ENCODE results near the gene PTPN13. TPM values are rescaled to one million over a fixed set of nuclear protein-coding genes. Genes with fewer than 3 reads are reported as not detected.

PTPN13 gene
- not detected in 2 replicates for total RNA-seq (2014; rRNA removed)
- not detected for polyA plus RNA-seq (2012)

GRCh38 chr4:86593688-86594558 is at the start of gene PTPN13:
TSS of gene PTPN13 (plus strand) at chr4:86594315. CDS start at chr4:86635257, 40,942 bp downstream.
- peak; percentile 41 for DNase-seq (ENCODE audit: low read depth)

DNA sequence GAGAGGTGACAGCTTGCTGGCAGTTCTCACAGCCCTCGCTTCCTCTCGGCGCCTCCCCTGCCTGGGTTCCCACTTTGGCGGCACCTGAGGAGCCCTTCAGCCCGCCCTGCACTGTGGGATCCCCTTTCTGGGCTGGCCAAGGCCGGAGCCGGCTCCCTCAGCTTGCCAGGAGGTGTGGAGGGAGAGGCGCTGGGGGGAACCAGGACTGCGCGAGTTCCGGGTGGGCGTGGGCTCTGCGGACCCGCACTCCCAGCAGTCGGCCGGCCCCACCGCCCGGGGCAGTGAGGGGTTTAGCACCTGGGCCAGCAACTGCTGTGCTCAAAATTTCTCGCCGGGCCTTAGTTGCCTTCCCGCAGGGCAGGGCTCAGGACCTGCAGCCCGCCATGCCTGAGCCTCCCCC is 47.0 kb upstream of the PTPN13 start:
- no peak for DNase-seq (ENCODE audit: low read depth)

DNA sequence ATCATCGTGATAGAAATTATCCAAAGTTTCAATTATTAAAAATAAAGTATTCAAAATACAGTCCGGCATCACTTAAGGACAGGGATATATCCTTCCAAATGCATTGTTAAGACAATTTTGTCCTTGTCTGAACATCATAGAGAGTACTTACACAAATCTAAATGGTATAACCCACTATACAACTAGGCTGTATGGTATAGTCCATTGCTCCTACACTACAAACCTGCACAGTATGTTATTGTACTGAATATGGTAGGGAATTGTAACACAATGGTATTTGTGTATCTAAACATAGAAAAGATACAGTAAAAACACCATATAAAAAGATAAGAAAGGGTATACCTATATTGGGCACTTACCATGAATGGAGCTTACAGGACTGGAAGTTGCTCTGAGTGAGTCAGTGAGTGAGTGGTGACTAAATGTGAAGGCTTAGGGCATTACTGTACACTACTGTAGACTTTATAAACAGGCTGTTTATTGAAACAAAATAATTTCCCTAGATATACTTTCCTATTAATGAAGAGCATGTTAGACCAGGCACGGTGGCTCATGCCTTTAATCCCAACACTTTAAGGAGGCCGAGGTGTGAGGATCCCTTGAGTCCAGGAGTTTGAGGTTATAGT is 44.8 kb upstream of the PTPN13 start:
- no peak for DNase-seq (ENCODE audit: low read depth)

DNA sequence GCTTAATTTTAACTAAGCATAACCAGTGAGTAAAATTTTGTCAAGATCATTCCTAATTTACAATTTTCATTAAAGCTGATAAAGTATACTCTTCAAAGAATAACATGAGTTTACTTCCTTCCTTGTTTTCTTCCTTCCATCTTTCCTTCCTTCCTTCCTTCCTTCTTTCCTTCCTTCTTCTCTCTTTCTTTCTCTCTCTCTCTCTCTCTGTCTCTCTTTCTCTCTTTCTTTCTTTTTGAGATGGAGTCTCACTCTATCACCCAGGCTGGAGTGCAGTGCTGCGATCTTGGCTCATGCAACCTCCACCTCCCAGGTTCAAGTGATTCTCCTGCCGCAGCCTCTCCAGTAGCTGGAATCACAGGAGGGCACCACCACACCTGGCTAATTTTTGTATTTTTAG is 42.7 kb upstream of the PTPN13 start:
- DNase-seq (ENCODE audit: low read depth), result no peak

- no peak for DNase-seq (ENCODE audit: low read depth)
Measured at GRCh38 chr4:86554646-86555045, 39.5 kb upstream of the PTPN13 start.

- DNase-seq (ENCODE audit: low read depth), result no peak
Measured at GRCh38 chr4:86556791-86557415, 37.2 kb upstream of the PTPN13 start.

GRCh38 chr4:86557526-86557925 is 36.6 kb upstream of the PTPN13 start:
- peak; percentile 6 for DNase-seq (ENCODE audit: low read depth)

- no peak for DNase-seq (ENCODE audit: low read depth)
Measured at GRCh38 chr4:86558258-86558657, 35.9 kb upstream of the PTPN13 start.

GRCh38 chr4:86558797-86559196 is 35.3 kb upstream of the PTPN13 start:
- no peak for DNase-seq (ENCODE audit: low read depth)

DNA sequence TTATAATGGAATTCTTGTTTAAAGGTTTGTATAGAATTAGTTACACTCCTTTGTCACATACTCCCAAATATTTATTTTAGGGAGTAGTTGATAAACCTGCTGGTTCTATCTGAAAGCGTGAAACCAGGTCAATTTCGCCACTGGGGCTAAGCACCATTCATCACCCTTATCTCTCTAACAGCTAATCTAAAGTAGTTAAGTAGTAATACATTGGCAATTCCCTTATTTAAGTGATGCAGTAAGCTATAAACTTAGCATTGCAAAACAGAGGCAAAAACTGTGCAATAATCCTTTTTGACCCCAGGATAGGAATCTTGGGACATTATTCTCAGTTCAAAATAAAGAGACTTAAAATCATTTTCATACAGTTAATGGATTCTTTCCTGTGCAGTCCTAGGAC is 33.7 kb upstream of the PTPN13 start:
- DNase-seq (ENCODE audit: low read depth), result no peak

- DNase-seq (ENCODE audit: low read depth), result no peak
Measured at GRCh38 chr4:86561256-86561655, 32.9 kb upstream of the PTPN13 start.

DNA sequence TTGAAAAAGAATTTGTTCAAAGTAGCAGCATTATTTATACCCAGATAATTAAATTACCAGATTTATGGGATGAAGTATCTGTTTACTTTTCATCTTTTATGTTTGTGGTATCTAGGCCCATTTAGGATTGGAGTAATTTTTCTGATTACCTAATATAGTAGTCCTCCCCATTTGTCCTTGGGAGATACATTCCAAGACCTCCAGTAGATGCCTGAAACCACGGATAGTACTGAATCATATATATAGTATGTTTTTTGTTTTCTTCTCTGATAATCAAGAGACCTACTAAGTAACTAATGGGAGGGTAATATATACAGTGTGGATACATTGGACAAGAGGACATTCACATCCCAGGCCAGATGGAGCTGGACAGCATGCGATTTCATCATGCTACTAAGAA is 30.7 kb upstream of the PTPN13 start:
- DNase-seq (ENCODE audit: low read depth), result no peak

- no peak for DNase-seq (ENCODE audit: low read depth)
Measured at GRCh38 chr4:86564795-86565194, 29.3 kb upstream of the PTPN13 start.

- no peak for DNase-seq (ENCODE audit: low read depth)
Measured at GRCh38 chr4:86565651-86566050, 28.5 kb upstream of the PTPN13 start.

DNA sequence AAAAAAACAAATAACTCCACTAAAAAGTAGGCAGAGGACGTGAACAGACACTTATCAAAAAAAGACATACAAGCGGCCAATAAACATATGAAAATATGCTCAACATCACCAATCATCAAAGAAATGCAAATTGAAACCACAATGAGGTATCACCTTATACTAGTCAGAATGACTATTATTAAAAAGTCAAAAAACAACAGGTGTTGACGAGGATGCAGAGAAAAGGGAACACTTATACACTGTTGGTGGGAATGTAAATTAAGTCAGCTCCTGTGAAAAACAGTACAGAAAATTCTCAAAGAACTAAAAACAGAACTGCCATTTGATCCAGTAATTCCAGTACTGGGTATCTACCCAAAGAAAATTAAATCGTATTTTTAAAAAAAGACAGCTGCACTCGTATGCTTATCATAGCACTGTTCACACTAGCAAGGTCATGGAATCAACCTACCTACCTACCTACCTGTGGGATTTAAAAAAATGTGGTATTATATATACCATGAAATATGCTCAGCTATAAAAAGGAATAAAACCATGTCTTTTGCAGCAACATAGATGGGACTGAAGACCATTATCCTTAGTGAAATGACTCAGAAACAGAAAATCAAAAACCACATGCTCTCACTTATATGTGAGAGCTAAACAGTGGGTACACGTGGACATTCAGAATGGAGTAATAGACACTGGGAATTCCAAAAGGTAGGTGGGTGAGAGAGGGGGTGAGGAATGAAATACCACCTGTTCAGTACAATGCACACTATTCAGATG is 24.8 kb upstream of the PTPN13 start:
- DNase-seq (ENCODE audit: low read depth), result no peak

DNA sequence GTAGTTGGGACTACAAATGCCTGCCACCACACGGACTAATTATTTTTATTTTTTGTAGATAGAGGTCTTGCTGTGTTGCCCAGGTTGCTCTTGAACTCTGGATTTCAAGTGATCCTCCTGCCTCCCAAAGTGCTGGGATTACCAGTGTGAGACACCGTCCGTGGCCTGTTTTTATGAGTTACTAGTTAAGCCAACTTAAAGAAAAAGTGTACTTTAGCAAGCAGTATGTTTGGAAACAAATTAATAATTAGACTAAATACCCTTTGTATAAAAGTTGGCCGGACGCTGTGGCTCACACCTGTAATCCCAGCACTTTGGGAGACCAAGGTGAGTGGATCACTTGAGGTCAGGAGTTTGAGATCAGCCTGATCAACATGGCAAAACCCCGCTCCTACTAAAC is 14.2 kb upstream of the PTPN13 start:
- DNase-seq (ENCODE audit: low read depth), result no peak

DNA sequence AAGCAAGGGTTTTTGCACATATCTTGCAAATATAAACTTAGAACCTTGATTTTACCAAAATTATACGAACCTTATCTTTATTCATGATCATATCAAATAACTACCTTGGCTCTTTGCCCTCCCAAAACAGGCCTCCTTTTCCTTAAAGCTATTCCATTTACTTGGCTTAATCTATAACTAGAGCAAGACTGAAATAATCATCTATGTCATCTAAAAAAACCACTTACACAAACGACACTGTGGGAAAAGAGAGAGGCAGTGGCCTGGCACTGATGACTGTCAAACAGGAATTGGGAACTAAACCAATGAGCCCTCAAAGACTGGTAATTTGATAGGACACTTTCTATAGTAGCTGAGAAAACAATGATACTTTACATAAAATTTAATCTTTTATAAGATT is 11.7 kb upstream of the PTPN13 start:
- no peak for DNase-seq (ENCODE audit: low read depth)

DNA sequence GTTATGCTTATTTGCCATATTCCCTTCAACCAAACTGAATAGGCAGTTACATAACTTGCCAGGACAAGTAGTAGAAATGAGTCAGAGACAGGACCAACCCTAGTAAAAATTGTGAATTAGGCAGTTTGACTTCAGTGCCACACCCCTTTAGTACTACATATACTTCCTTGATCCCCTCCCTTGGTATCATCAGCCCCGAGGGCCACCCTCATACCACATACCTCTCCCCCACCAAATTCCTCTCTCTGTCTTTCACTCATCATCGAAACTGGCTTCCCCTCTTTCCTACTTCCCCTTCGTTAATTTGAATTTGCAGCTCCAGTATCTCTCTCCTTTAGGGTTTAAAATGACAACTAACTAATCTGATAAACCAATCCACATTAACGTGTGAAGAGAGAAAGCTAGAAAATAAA is 7.9 kb upstream of the PTPN13 start:
- DNase-seq (ENCODE audit: low read depth), result no peak

- DNase-seq (ENCODE audit: low read depth), result no peak
Measured at GRCh38 chr4:86586626-86587380, 7.3 kb upstream of the PTPN13 start.

DNA sequence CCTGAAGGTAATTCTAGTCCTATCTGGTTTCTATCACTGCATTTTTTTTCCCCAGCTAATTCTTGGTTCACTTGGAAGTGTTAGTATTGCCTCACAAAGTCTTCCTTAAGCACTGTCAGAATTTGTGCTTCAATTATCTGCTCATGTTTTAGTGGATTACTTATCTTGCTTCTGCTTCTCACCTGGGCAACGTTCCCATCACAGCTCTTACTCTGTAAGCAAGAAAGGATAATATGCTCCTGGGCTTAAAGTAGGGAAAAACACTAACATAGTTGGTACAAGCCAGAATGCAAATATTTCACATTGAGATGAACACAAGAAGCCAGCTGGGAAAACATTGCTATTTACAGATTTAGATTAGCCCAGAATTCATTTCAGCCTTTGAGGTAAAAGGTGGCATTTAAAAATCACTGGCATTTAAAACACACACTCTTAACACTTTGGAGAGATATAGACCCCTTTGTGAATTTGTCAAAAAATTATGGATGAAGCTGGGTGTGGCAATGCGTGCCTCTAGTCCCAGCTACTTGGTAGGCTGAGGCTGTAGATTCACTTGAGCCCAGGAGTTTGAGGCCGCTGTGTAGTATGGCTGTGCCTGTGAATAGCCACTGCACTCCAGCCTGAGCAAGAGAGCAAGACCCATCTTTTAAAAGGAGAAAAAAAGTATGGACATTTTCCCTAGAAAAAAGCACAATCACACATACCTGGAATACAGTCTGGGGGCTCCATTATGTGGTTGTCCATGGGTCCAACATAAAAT is 6.6 kb upstream of the PTPN13 start:
- no peak for DNase-seq (ENCODE audit: low read depth)
